Natural killer cell (primary cell): Measurements from ENCODE around the gene PARD3B. TPM values are rescaled to one million over a fixed set of nuclear protein-coding genes. Genes with fewer than 3 reads are reported as not detected.

Experiments
- ATAC-seq, 3 donors: fragments of 150-1000 bp in 2 of 3; fragments of 200-7000 bp in 1 of 3; cut with Tn5 transposase; 1 replicate in 1 of 3; 2 replicates in 2 of 3; pipeline ENCODE4 v1.10.0; 2021; ENCODE audit warnings: mild to moderate bottlenecking in 2 of 3, moderate library complexity in 2 of 3
- DNase-seq, 2 donors: peaks; one replicate each; pipeline versions ENCODE4 v3.0.0 to v3.0.0-alpha.2; 2013 to 2021; ENCODE audit warnings: mixed read lengths in 1 of 2
- H3K27ac ChIP-seq: one replicate; pipeline ENCODE4 v1.5.1; 2013; ENCODE audit warnings: mild to moderate bottlenecking, low read length
- H3K27me3 ChIP-seq: one replicate; pipeline ENCODE4 v1.6.1; 2013; ENCODE audit warnings: low read length; ENCODE audit not compliant: control insufficient read depth, insufficient read depth
- H3K36me3 ChIP-seq: one replicate; pipeline ENCODE4 v1.6.1; 2013; ENCODE audit warnings: low read length; ENCODE audit not compliant: control insufficient read depth, insufficient read depth
- H3K4me1 ChIP-seq: one replicate; pipeline ENCODE4 v1.6.1; 2013; ENCODE audit warnings: low read length; ENCODE audit not compliant: control insufficient read depth, insufficient read depth
- H3K4me3 ChIP-seq: one replicate; pipeline ENCODE4 v1.5.1; 2013; ENCODE audit warnings: low read length
- H3K9me3 ChIP-seq: one replicate; pipeline ENCODE4 v1.6.1; 2013; ENCODE audit warnings: low read length; ENCODE audit not compliant: control insufficient read depth, insufficient read depth
- H3K27ac Mint-ChIP-seq, 2 donors: one replicate each; pipeline ENCODE4 v1.8.0; 2022; ENCODE audit warnings: mild to moderate bottlenecking in 2 of 2, mixed read lengths in 2 of 2, moderate library complexity in 1 of 2
- H3K27me3 Mint-ChIP-seq, 2 donors: one replicate each; pipeline ENCODE4 v1.8.0; 2022; ENCODE audit warnings: low read depth in 2 of 2, mixed read lengths in 2 of 2
- H3K36me3 Mint-ChIP-seq: one replicate; pipeline ENCODE4 v1.8.0; 2022; ENCODE audit warnings: mixed read lengths
- H3K4me1 Mint-ChIP-seq, 2 donors: one replicate each; pipeline ENCODE4 v1.8.0; 2022; ENCODE audit warnings: mixed read lengths in 2 of 2
- H3K4me3 Mint-ChIP-seq: one replicate; pipeline ENCODE4 v1.8.0; 2022; ENCODE audit warnings: mild to moderate bottlenecking, moderate library complexity, mixed read lengths
- H3K9me3 Mint-ChIP-seq, 2 donors: one replicate each; pipeline ENCODE4 v1.8.0; 2022; ENCODE audit warnings: mixed read lengths in 2 of 2
- CTCF ChIP-seq: fragments of 200-600 bp; IDR thresholded peaks from one replicate; pipeline ENCODE4 v1.8.0; 2022; ENCODE audit warnings: antibody characterized with exemption
- WGBS: methylation state at CpG from one replicate; pipeline ENCODE4 v1.1.7; 2013; ENCODE audit warnings: missing lambda C conversion rate; ENCODE audit not compliant: insufficient coverage; 5-methylcytosine and 5-hydroxymethylcytosine counted together
- intact Hi-C: fragments of 100-400 bp; cut with micrococcal nuclease; formaldehyde crosslinking; loops from one replicate; pipeline ENCODE4 v1.14.2; 2022
- total RNA-seq, 4 donors: library from RNA; stranded (reverse); fragments of 120-200 nt in 1 of 4; gene quantifications; one replicate each; pipeline versions ENCODE4 v1.2.3 to v1.2.4, GENCODE V29; 2013 to 2022

Gene PARD3B
- total RNA-seq, 3 donors from 2014 or later (not counting 1 experiment from before 2014, with no cell fraction given) = 0.13 to 0.45 TPM; not detected in 1

- Mint-ChIP-seq H3K27me3 (no peaks in the 10 kb centered on the region), H3K36me3 (no peaks in the 10 kb centered on the region), H3K4me3 (no peak overlapping the region), H3K27ac (no peak overlapping the region), H3K9me3 (no peaks in the 10 kb centered on the region), H3K4me1 (no peaks in the 10 kb centered on the region)
- ATAC-seq (no peak), DNase-seq (no peak)
- no peaks in the 10 kb centered on the region for H3K4me1 ChIP-seq
- WGBS = 86% methylated on average over 2 of the region's 3 CpGs
- TF ChIP-seq CTCF = no peak
- H3K4me3 ChIP-seq = no peak overlapping the region
- no peaks in the 10 kb centered on the region for H3K36me3 ChIP-seq
- intact Hi-C loops = no loop called here
- no peak overlapping the region for H3K27ac ChIP-seq
- H3K9me3 ChIP-seq = no peaks in the 10 kb centered on the region
- no peaks in the 10 kb centered on the region for H3K27me3 ChIP-seq
These were observed 919.4 kb downstream of the PARD3B start for GRCh38 chr2:205464681-205465080.

- Histone ChIP-seq H3K27me3 (no peaks in the 10 kb centered on the region), H3K9me3 (no peaks in the 10 kb centered on the region), H3K4me3 (no peak overlapping the region), H3K36me3 (no peaks in the 10 kb centered on the region), H3K27ac (no peak overlapping the region), H3K4me1 (no peaks in the 10 kb centered on the region)
- TF ChIP-seq CTCF = no peak
- no peak for DNase-seq
- intact Hi-C loops = no loop called here
- H3K9me3 Mint-ChIP-seq = peaks cover 0 to 2% of the 10 kb centered on the region in 2 donors
- H3K36me3 Mint-ChIP-seq = no peaks in the 10 kb centered on the region
- no peak overlapping the region for H3K4me3 Mint-ChIP-seq
- ATAC-seq = no peak
- no peak overlapping the region for H3K27ac Mint-ChIP-seq
- H3K4me1 Mint-ChIP-seq = no peaks in the 10 kb centered on the region
- no peaks in the 10 kb centered on the region for H3K27me3 Mint-ChIP-seq
- WGBS = 91% methylated on average over 3 of the region's 3 CpGs
These were observed 920.5 kb downstream of the PARD3B start for GRCh38 chr2:205465791-205466190.

- Histone ChIP-seq H3K36me3 (no peaks in the 10 kb centered on the region), H3K9me3 (no peaks in the 10 kb centered on the region), H3K27ac (no peak overlapping the region), H3K4me1 (no peaks in the 10 kb centered on the region), H3K27me3 (no peaks in the 10 kb centered on the region), H3K4me3 (no peak overlapping the region)
- no peak for ATAC-seq
- Mint-ChIP-seq H3K27me3 (no peaks in the 10 kb centered on the region), H3K9me3 (peaks cover 0 to 2% of the 10 kb centered on the region in 2 donors), H3K4me1 (no peaks in the 10 kb centered on the region), H3K4me3 (no peak overlapping the region), H3K36me3 (no peaks in the 10 kb centered on the region), H3K27ac (no peak overlapping the region)
- intact Hi-C loops = no loop called here
- DNase-seq = no peak
- 100% methylated on average over 1 of the region's 2 CpGs for WGBS
- no peak for TF ChIP-seq CTCF
These were observed 926.5 kb downstream of the PARD3B start for GRCh38 chr2:205471776-205472175.

- intact Hi-C loops = no loop called here
- Histone ChIP-seq H3K4me3 (no peak overlapping the region), H3K27ac (no peak overlapping the region), H3K27me3 (no peaks in the 10 kb centered on the region), H3K36me3 (no peaks in the 10 kb centered on the region), H3K4me1 (no peaks in the 10 kb centered on the region), H3K9me3 (no peaks in the 10 kb centered on the region)
- H3K27me3 Mint-ChIP-seq = no peaks in the 10 kb centered on the region
- H3K4me1 Mint-ChIP-seq = no peaks in the 10 kb centered on the region
- ATAC-seq (no peak), DNase-seq (no peak)
- H3K27ac Mint-ChIP-seq = no peak overlapping the region
- peaks cover 0 to 2% of the 10 kb centered on the region in 2 donors for H3K9me3 Mint-ChIP-seq
- H3K36me3 Mint-ChIP-seq = no peaks in the 10 kb centered on the region
- WGBS = no CpG with 5 or more reads among the region's 3 CpGs
- no peak for TF ChIP-seq CTCF
- H3K4me3 Mint-ChIP-seq = no peak overlapping the region
These were observed 928.5 kb downstream of the PARD3B start for GRCh38 chr2:205473791-205474190.
